NB4 (cell line): ENCODE results near the gene YWHAQ.

Source experiments
- CTCF ChIP-seq: IDR thresholded peaks from one replicate; pipeline ENCODE4 v1.5.1; 2012; ENCODE audit warnings: low read depth, low read length
- MAX ChIP-seq: IDR thresholded peaks from 2 replicates; pipeline ENCODE4 v1.6.1; 2011; ENCODE audit warnings: low read depth, low read length
- MYC ChIP-seq: IDR thresholded peaks from 2 replicates; pipeline ENCODE4 v1.6.1; 2011; ENCODE audit warnings: low read depth, low read length
- POLR2A ChIP-seq: IDR thresholded peaks from 2 replicates; pipeline ENCODE4 v1.6.1; 2011; ENCODE audit warnings: mild to moderate bottlenecking; ENCODE audit not compliant: insufficient read length; ENCODE audit errors: extremely low read depth

- TF ChIP-seq CTCF (no peak), POLR2A (no peak), MAX (no peak), MYC (no peak)
These were observed 21.5 kb upstream of the YWHAQ start for GRCh38 chr2:9652267-9652666.
